ENCODE measurements around the gene SLC35F3. TPM values are rescaled to one million over a fixed set of nuclear protein-coding genes. Genes with fewer than 3 reads are reported as not detected.

The SLC35F3 gene
- total and polyA plus RNA-seq, 4 donors: 0.01 to 0.37 (median 0.08) TPM; not detected in 1

- no peak overlapping the region for H3K4me3 ChIP-seq (ENCODE audit: low read depth in 1 of 3, low read length in 3 of 3)
- DNase-seq (ENCODE audit: low spot score): no peak
- no peaks in the 10 kb centered on the region for H3K9me3 ChIP-seq (ENCODE audit: control insufficient read depth in 4 of 4, low read length in 3 of 4)
- H3K27ac ChIP-seq (ENCODE audit: low read depth in 1 of 2, low read length in 2 of 2): no peak overlapping the region
- no peak for TF ChIP-seq HNF4G (IDR thresholded peaks at IDR 0.05)
- TF ChIP-seq, protein P1, sequence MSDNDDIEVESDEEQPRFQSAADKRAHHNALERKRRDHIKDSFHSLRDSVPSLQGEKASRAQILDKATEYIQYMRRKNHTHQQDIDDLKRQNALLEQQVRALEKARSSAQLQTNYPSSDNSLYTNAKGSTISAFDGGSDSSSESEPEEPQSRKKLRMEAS (IDR thresholded peaks at IDR 0.05): no peak
- TF ChIP-seq ATF3 (IDR thresholded peaks at IDR 0.05): no peak
- TF ChIP-seq, protein P2, sequence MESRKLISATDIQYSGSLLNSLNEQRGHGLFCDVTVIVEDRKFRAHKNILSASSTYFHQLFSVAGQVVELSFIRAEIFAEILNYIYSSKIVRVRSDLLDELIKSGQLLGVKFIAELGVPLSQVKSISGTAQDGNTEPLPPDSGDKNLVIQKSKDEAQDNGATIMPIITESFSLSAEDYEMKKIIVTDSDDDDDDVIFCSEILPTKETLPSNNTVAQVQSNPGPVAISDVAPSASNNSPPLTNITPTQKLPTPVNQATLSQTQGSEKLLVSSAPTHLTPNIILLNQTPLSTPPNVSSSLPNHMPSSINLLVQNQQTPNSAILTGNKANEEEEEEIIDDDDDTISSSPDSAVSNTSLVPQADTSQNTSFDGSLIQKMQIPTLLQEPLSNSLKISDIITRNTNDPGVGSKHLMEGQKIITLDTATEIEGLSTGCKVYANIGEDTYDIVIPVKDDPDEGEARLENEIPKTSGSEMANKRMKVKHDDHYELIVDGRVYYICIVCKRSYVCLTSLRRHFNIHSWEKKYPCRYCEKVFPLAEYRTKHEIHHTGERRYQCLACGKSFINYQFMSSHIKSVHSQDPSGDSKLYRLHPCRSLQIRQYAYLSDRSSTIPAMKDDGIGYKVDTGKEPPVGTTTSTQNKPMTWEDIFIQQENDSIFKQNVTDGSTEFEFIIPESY (IDR thresholded peaks at IDR 0.05): no peak
- TF ChIP-seq REST (IDR thresholded peaks at IDR 0.05): no peak
- TF ChIP-seq JUND (IDR thresholded peaks at IDR 0.05): no peak
- TF ChIP-seq FOXA1 (IDR thresholded peaks at IDR 0.05): no peak
- no peak for TF ChIP-seq TAF1 (conservative IDR thresholded peaks at IDR 0.05)
- no peaks in the 10 kb centered on the region for H3K36me3 ChIP-seq (ENCODE audit: control insufficient read depth in 4 of 4, insufficient read depth in 3 of 4, low read depth in 1 of 4, low read length in 3 of 4)
- peaks cover 0 to 3% (median 0%) of the 10 kb centered on the region in 4 donors for H3K27me3 ChIP-seq (ENCODE audit: control insufficient read depth in 4 of 4, insufficient read depth in 4 of 4, low read length in 3 of 4)
- H3K9ac ChIP-seq (ENCODE audit: low read depth in 1 of 2, low read length in 2 of 2): no peak overlapping the region
- 82% methylated on average over 4 of the region's 4 CpGs for WGBS
- no peaks in the 10 kb centered on the region for H3K4me1 ChIP-seq (ENCODE audit: control insufficient read depth in 4 of 4, insufficient read depth in 4 of 4, low read length in 3 of 4)
Observed at GRCh38 chr1:234144901-234145300, 240.4 kb downstream of the SLC35F3 start.

GRCh38 chr1:234148350-234148749 is 243.9 kb downstream of the SLC35F3 start:
- H3K4me1 ChIP-seq (ENCODE audit: control insufficient read depth in 4 of 4, insufficient read depth in 4 of 4, low read length in 3 of 4): no peaks in the 10 kb centered on the region
- TF ChIP-seq NR2F2 (IDR thresholded peaks at IDR 0.05) (no peak), CTCF (IDR thresholded peaks at IDR 0.05; ENCODE audit: low read depth, low read length, missing input control) (no peak), EGR1 (IDR thresholded peaks at IDR 0.05; ENCODE audit: low read depth in 2 of 2) (no peak)
- H3K4me3 ChIP-seq (ENCODE audit: low read depth in 1 of 3, low read length in 3 of 3): no peak overlapping the region
- no peaks in the 10 kb centered on the region for H3K36me3 ChIP-seq (ENCODE audit: control insufficient read depth in 4 of 4, insufficient read depth in 3 of 4, low read depth in 1 of 4, low read length in 3 of 4)
- no peak overlapping the region for H3K27ac ChIP-seq (ENCODE audit: low read depth in 1 of 2, low read length in 2 of 2)
- no peaks in the 10 kb centered on the region for H3K27me3 ChIP-seq (ENCODE audit: control insufficient read depth in 4 of 4, insufficient read depth in 4 of 4, low read length in 3 of 4)
- WGBS: 58% methylated on average over 3 of the region's 3 CpGs
- H3K9me3 ChIP-seq (ENCODE audit: control insufficient read depth in 4 of 4, low read length in 3 of 4): no peaks in the 10 kb centered on the region
- DNase-seq (ENCODE audit: low spot score): no peak
- no peak overlapping the region for H3K9ac ChIP-seq (ENCODE audit: low read depth in 1 of 2, low read length in 2 of 2)
